HG03354 (cell line): Measurements from ENCODE around the gene CDK14.
A peak's percentile ranks its signal among the peaks of the same experiment; 100 is the strongest.
"Not testable (repeated sequence)": the region's sequence is repeated elsewhere in the genome, so short reads cannot be mapped to it uniquely, and the experiment has no call there.

Experiments
- ATAC-seq: cut with Tn5 transposase; IDR thresholded peaks from one replicate; pipeline ENCODE4 v1.9.1; 2021; ENCODE audit warnings: mild to moderate bottlenecking; ENCODE audit not compliant: unreplicated experiment, poor library complexity, severe bottlenecking

The CDK14 gene

DNA sequence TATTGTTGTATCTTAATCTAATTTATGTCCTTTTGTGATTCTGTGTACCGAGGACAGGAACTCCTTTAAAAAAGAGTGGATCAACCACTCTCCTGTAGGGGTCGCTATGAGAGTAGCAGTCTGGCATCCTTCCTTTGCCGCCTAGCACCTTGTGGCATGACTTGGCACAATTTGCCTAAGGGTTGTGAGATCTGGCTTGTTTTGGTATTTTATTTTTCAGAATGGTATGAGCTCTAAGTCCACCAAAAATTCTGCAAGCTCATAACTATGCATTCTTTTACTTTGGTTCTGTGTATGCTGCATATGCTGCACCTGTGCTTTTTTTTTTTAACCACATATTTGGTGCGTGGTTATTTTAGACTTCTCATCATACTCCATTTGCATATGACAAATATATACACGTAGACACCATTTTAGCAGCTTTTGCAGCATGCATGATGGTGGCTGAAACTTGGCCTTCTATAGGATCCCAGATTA is 112.8 kb downstream of the CDK14 start:
- peak; percentile 79 for ATAC-seq

- peak; percentile 50 for ATAC-seq
Measured at GRCh38 chr7:90709501-90710465, 113.7 kb downstream of the CDK14 start.

- ATAC-seq: peak; percentile 2
Measured at GRCh38 chr7:90710466-90710850, 114.3 kb downstream of the CDK14 start.

GRCh38 chr7:90713628-90714027 is 117.5 kb downstream of the CDK14 start:
- ATAC-seq: no peak

- peak; percentile 47 for ATAC-seq
Measured at GRCh38 chr7:90715067-90715466, 118.9 kb downstream of the CDK14 start.

DNA sequence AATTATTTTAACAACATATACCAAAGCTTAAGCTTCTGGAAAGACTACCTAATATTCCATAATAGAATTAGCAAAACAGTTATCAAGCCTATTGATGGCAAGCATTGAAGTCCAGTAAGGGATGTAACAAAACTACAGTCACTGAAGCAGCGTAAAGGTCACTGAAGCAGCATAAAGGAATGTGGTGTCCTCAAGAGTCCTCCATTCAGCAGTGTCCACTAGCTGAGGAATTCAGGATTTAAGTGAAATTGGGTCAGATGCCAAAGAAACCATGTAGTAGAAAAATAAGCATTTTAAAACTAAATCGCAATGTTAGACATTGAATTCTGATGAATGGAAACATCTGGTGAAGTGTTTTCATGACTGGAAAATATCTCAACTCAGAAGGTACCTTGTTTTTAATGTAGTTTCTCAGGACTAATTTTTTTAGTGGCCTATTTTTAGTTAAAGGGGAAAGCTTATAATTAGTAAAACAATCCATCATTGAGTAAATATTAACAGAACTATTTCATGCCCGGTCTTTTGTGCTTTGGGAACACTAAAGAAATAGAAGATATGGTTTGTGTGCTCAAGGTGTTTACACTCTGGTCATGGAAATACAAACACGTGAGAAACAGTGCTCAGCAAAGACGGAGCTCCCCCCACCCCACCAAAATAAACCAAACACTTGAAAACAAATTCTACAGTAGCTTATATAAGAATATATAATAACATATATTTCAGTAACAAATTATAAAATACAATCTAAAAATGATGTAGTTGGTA is 121.4 kb downstream of the CDK14 start:
- no peak for ATAC-seq

DNA sequence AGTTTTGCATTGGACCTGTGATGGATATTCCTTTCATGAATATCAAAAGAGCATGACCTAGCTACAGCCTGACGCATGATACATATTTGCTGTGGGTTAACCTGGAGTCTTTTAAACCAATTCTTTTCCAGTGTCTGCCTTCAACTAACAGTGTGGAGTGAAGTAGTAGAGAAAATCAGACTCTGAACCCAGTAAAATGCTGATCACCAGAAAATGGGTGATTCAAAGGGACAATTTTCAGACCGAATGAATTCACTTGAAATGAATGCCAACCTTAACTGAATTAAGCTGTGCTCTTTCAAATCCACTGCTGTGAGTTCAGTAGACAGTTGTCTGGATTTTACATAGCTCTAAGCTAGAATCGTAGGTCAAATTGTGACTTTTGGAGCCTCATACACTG is 123.0 kb downstream of the CDK14 start:
- ATAC-seq: no peak

- ATAC-seq: peak; percentile 80
Measured at GRCh38 chr7:90720984-90721760, 125.1 kb downstream of the CDK14 start.

- ATAC-seq: no peak
Measured at GRCh38 chr7:90721869-90722431, 125.8 kb downstream of the CDK14 start.

- no peak for ATAC-seq
Measured at GRCh38 chr7:90723233-90723632, 127.1 kb downstream of the CDK14 start.

DNA sequence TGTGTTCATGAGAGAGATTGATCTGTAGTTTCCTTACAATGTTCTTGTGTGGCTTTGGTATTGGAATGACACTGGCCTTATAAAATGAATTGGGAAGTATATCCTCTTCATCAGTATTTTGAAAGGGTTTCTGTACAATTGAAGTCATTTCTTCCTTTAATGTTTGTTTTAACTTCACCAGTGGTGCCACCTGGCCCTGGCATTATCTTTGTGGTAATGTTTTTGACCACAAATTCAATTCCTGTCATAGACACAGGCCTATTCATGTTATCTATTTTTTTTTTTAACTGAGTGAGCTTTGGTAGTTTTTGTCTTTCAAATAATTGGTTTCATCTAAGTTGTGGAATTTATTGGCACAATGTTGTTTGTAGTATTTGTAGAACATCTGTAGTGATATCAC is 127.7 kb downstream of the CDK14 start:
- ATAC-seq: no peak

DNA sequence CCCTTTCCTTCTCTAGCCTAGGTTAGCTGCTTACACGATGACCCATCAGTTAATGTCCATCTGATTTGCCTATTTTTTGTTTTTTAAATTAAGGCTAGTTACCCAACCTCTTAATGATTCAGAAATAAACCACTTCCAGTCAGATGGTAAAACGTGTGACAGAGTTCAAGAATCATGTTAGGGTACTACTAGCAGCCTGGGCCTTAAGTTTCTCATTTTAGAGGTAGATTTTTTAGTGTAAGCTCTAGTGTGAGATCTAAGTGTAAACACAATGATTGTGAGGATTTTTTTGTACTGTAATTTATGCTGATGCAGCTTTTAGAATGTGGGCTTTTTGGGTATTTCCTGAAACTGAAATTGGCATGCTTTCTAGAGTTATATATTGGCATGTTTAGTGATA is 130.0 kb downstream of the CDK14 start:
- peak; percentile 28 for ATAC-seq

DNA sequence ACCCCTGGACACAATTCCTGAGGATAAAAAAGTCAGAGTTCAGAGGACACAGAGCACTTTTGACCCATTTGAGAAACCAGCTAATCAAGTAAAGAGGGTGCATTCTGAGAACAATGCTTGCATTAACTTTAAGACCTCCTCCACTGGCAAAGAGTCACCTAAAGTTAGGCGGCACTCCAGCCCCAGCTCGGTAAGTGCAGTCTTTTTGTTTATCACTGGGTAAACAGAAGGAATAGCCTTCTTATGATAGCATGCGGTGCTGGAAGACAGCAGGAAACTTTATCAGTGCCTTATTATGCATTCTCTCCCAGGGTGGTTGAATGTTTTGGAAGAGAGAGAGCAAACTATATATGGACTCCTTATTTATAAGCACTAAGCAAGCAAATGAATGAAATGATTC is 130.5 kb downstream of the CDK14 start:
- ATAC-seq: peak; percentile 24

DNA sequence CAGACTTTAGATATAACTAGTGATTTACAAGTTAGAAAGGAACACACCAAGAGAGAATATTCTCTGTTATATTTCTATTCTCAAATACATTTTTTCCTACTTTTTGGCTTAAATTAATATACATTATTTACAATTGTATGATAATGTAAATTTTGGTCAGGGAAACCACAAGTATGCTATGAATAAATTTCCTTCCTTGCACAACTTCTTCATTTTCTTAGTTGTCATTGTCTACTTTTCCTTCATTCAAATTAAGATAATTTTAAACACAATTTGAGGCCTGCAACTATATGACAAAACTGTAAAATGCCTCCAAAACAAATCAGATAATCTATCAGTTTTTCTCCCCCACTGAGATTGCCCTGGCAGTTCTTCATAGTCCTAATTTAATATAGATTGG is 131.3 kb downstream of the CDK14 start:
- ATAC-seq: no peak

DNA sequence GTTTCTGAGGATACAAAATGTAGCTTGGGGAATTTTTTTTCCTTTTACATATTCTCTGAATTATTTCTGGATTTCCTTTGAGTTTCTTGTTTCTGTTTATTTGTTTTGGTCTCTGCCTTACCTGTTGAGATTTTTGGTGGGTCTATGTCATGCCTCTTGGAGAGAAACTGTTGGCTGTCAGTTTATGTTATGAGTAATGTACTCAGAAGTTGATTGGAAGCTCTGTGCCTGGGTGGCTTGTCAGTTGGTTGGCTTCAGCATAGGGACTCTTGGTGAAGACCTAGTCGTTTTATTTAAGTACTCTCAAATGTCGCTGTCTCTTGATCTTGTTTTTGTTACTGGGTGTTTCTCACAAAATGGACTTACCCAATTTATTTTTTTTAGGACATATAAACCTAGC is 132.4 kb downstream of the CDK14 start:
- peak; percentile 65 for ATAC-seq

DNA sequence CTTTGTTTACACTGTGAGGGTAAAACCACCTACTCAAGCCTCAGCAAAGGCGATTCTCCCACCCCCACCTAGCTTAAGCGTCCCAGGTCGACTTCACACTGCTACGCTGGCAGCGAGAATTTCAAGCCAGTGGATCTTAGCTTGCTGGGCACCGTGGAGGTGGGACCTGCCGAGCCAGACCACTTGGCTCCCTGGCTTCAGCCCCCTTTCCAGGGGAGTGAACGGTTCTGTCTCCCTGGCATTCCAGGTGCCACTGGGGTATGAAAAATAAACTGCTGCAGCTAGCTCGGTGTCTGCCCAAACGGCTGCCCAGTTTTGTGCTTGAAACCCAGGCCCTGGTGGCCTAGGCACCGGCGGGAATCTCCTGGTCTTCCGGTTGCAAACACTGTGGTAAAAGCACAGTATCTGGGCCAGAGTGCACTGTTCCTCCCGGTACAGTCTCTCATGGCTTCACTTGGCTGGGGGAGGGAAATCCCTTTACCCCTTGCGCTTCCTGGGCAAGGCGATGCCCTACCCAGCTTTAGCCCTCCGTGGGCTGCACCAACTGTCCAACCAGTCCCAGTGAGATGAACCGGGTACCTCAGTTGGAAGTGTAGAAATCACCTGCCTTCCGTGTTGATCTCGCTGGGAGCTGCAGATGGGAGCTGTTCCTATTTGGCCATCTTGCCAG is 139.6 kb downstream of the CDK14 start:
- not testable (repeated sequence) for ATAC-seq

DNA sequence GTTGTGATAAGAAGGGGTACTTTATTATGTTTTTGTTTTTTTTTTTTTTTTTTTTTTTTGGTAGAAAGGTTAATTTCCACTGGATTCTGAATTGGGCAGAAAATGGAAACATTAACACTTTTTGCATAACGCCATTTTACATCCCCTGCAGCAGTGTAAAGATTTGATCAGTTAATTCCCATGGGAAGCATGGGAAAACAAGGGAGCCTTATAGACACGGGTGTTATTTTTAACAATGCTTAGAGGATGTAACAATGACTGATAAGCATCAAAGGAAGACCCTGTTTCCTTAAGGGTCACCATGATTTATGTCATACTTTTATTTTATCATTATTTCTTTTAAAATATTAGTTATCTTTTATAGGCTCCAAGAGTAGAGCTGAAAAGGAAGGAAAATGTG is 140.2 kb downstream of the CDK14 start:
- ATAC-seq: no peak

- peak; percentile 95 for ATAC-seq
Measured at GRCh38 chr7:90736968-90737939, 141.1 kb downstream of the CDK14 start.
